ENCODE measurements around the gene TYMP. TPM values are rescaled to one million over a fixed set of nuclear protein-coding genes. Genes with fewer than 3 reads are reported as not detected.

TYMP gene
- total and polyA plus RNA-seq, 2 of the 4 experiments (the other 2 are of a cell fraction), result 0.18 to 0.74 TPM

DNA sequence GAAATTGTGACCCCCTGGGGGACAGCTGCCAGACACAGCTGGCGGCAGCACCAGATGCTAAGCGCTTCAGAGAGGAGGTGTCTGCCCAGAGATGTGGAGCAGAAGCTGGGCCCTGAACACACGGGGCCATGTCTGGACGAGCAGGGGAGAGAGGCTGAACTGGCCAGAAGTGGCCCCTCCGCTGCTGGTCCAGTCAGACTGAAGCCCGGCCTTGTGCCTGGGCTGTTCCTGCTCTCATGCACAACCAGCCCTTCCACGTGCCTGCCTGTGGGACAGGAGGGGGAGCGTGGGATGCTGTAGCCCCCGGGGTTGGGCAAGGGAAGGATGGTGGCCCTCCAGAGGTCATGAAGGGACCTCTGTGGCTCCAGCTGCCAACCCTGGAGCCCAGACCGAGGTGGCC lies 46.7 kb downstream of the TYMP start:
- H3K4me1 ChIP-seq (ENCODE audit: control insufficient read depth, insufficient read depth, low read length), result no peaks in the 10 kb centered on the region
- no peak overlapping the region for H2BK120ac ChIP-seq (ENCODE audit: low read depth, low read length)
- POLR2A ChIA-PET (ENCODE audit: unreplicated experiment), result no interaction called here
- no peaks in the 10 kb centered on the region; the same call in 1 of the 2 replicates for H4K20me1 ChIP-seq (ENCODE audit: insufficient read depth, low read length)
- no peak overlapping the region for H3K23ac ChIP-seq (ENCODE audit: low read depth, low read length)
- H2BK5ac ChIP-seq (ENCODE audit: low read depth, low read length, poor library complexity, severe bottlenecking), result no peak overlapping the region
- H3K56ac ChIP-seq (ENCODE audit: extremely low read depth, insufficient read depth, low read length), result no peak overlapping the region
- H2BK15ac ChIP-seq (ENCODE audit: low read depth, low read length), result no peak overlapping the region
- intact Hi-C loops (cut with micrococcal nuclease), result no loop called here
- no peak overlapping the region for H3K14ac ChIP-seq (replicated peaks; ENCODE audit: low read depth, low read length)
- dilution Hi-C loops (cut with HindIII; ENCODE audit: low sequenced_read_pairs, unreplicated experiment), result no loop called here
- CTCF ChIA-PET, result interaction anchor here (0.5 kb wide), 1 partner anchor 117 kb away, joined by 4 read pairs; no protein-coding TSS in a partner anchor
- BruUV-seq (replicated peaks), result no TSS peak
- H3K9me1 ChIP-seq (ENCODE audit: insufficient read depth, low read length), result no peaks in the 10 kb centered on the region; the same call in 1 of the 2 replicates
- H3K9me3 ChIP-seq (ENCODE audit: control insufficient read depth, insufficient read depth, low read length), result no peaks in the 10 kb centered on the region
- peaks cover 4% of the 10 kb centered on the region; the same call in 1 of the 2 replicates for H3K36me3 ChIP-seq (ENCODE audit: control insufficient read depth, insufficient read depth, low read length)
- H2AK9ac ChIP-seq (replicated peaks; ENCODE audit: low read depth, low read length, poor library complexity), result no peak overlapping the region
- in situ Hi-C loops (cut with MboI; ENCODE audit: low sequenced_read_pairs), result no loop called here
- peaks cover 0 to 3% of the 10 kb centered on the region in 2 experiments; a peak in 1 of 4 replicates for H3K79me1 ChIP-seq (ENCODE audit: low read depth in 1 of 2, low read length in 2 of 2)
- H3K27me3 ChIP-seq (ENCODE audit: control insufficient read depth, insufficient read depth, low read length), result peaks cover 21% of the 10 kb centered on the region
- H2AFZ ChIP-seq (replicated peaks; ENCODE audit: low read length, poor library complexity), result no peak overlapping the region
- ATAC-seq (ENCODE audit: low read depth), result no peak
- no peak overlapping the region for H3K27ac ChIP-seq (ENCODE audit: insufficient read depth, low read length)
- no peak overlapping the region for H4K8ac ChIP-seq (ENCODE audit: low read depth in 2 of 2, low read length in 2 of 2)
- no peak for TF ChIP-seq RAD21 (IDR thresholded peaks at IDR 0.05; ENCODE audit: low read length)
- TF ChIP-seq RFX5 (IDR thresholded peaks at IDR 0.05; ENCODE audit: low read depth, low read length), result no peak
- no peak for TF ChIP-seq MAFK (IDR thresholded peaks at IDR 0.05; ENCODE audit: low read depth, low read length)
- no peak for TF ChIP-seq CEBPB (IDR thresholded peaks at IDR 0.05; ENCODE audit: low read depth, low read length)
- DNase-seq, result no peak
- no peak overlapping the region for H3K9ac ChIP-seq (ENCODE audit: low read depth, low read length)
- no peak overlapping the region for H3K4me3 ChIP-seq (ENCODE audit: insufficient read depth, low read depth, low read length)
- no peak overlapping the region for H3K4me2 ChIP-seq (ENCODE audit: low read depth, low read length)
- no peak overlapping the region for H2AK5ac ChIP-seq (ENCODE audit: low read depth, low read length)
- no peak overlapping the region for H4K91ac ChIP-seq (ENCODE audit: insufficient read depth, low read depth, low read length)
- H4K5ac ChIP-seq (ENCODE audit: low read depth, low read length), result no peak overlapping the region
- WGBS, 2 experiments (ENCODE audit: extremely low coverage in 2 of 2, insufficient read length in 1 of 2), result 70% methylated on average over 2 of the region's 10 CpGs; no CpG with 5 or more reads in 1 of the 2 experiments
- no peak overlapping the region for H3K4ac ChIP-seq (ENCODE audit: low read depth, low read length)
- no peak overlapping the region for H3K18ac ChIP-seq (ENCODE audit: low read depth, low read length)
- no peak overlapping the region for H2BK20ac ChIP-seq (ENCODE audit: low read depth, low read length)
